LHCN-M2 (cell line): ENCODE results near the gene ATXN7L2. TPM values are rescaled to one million over a fixed set of nuclear protein-coding genes. Genes with fewer than 3 reads are reported as not detected.

Source experiments
- total RNA-seq: library from RNA; depleted of rRNA; stranded (reverse); fragments of >200 nt; gene quantifications from 2 replicates; pipeline ENCODE4 v1.2.3, GENCODE V29; 2014; rRNA removed

Gene ATXN7L2
- total RNA-seq, 1 experiment from 2014 or later, result 6.2 TPM

Other genes starting within 250 kb of the ATXN7L2 start
- gene CELSR2, start 234.4 kb upstream of the ATXN7L2 start, total RNA-seq, result 0.06 and 0.17 TPM in 2 replicates
- gene PSRC1, start 200.8 kb upstream of the ATXN7L2 start, total RNA-seq, result 57.6 and 60.4 TPM in 2 replicates
- gene MYBPHL, start 176.9 kb upstream of the ATXN7L2 start, total RNA-seq, result 0.23 TPM in 1 of 2 replicates, not detected in the other
- gene SORT1, start 86.0 kb upstream of the ATXN7L2 start, total RNA-seq, result 9.4 and 18.1 TPM in 2 replicates
- 46.8 and 47.8 TPM in 2 replicates for gene PSMA5, start 57.5 kb upstream of the ATXN7L2 start, total RNA-seq
- 0.06 and 0.34 TPM in 2 replicates for gene SYPL2, start 17.4 kb upstream of the ATXN7L2 start, total RNA-seq
- 5.6 and 10.1 TPM in 2 replicates for gene CYB561D1, start 10.2 kb downstream of the ATXN7L2 start, total RNA-seq
- gene AMIGO1, start 25.8 kb downstream of the ATXN7L2 start, total RNA-seq, result 0.13 and 0.29 TPM in 2 replicates
- gene GPR61, start 56.0 kb downstream of the ATXN7L2 start, total RNA-seq, result not detected in 2 replicates
- gene GNAI3, start 64.7 kb downstream of the ATXN7L2 start, total RNA-seq, result 10.6 and 10.8 TPM in 2 replicates
- gene GNAT2, start 135.7 kb downstream of the ATXN7L2 start, total RNA-seq, result not detected in 2 replicates
- 44.0 and 60.0 TPM in 2 replicates for gene AMPD2, start 135.9 kb downstream of the ATXN7L2 start, total RNA-seq
- gene GSTM4, start 172.2 kb downstream of the ATXN7L2 start, total RNA-seq, result 4.2 and 10.5 TPM in 2 replicates
- gene GSTM2, start 184.2 kb downstream of the ATXN7L2 start, total RNA-seq, result 16.2 and 18.4 TPM in 2 replicates
- 1.1 and 1.2 TPM in 2 replicates for gene GSTM1, start 203.9 kb downstream of the ATXN7L2 start, total RNA-seq
- not detected in 2 replicates for gene GSTM5, start 228.3 kb downstream of the ATXN7L2 start, total RNA-seq